Activated CD4-positive, alpha-beta memory T cell treated with anti-CD3 and anti-CD28 coated beads for 36 hours (primary cell): ENCODE measurements around the gene SH3BP1. TPM values are rescaled to one million over a fixed set of nuclear protein-coding genes. Genes with fewer than 3 reads are reported as not detected.
A peak's percentile ranks its signal among the peaks of the same experiment; 100 is the strongest.
"Not testable (repeated sequence)": the region's sequence is repeated elsewhere in the genome, so short reads cannot be mapped to it uniquely, and the experiment has no call there.

Experiments used
- CTCF ChIA-PET: fragments of 350-600 bp; sonication (Branson Sonifier 250); formaldehyde crosslinking; loops from one replicate; lab custom pipeline; 2021; ENCODE audit warnings: antibody characterized with exemption, inconsistent platforms; lab: Charles Lee
- POLR2A ChIA-PET: fragments of 350-600 bp; sonication (Branson Sonifier 250); formaldehyde crosslinking; loops from one replicate; lab custom pipeline; 2021; ENCODE audit warnings: antibody characterized with exemption; lab: Charles Lee
- DNase-seq: peaks from one replicate; pipeline ENCODE4 v3.0.0-alpha.2; 2020
- H3K27ac Mint-ChIP-seq: one replicate; pipeline ENCODE4 v1.8.0; 2021; ENCODE audit warnings: mixed read lengths
- H3K27me3 Mint-ChIP-seq: one replicate; pipeline ENCODE4 v1.8.0; 2021; ENCODE audit warnings: mixed read lengths
- H3K36me3 Mint-ChIP-seq: one replicate; pipeline ENCODE4 v1.8.0; 2021; ENCODE audit warnings: mixed read lengths
- H3K4me1 Mint-ChIP-seq: one replicate; pipeline ENCODE4 v1.8.0; 2021; ENCODE audit warnings: low read depth, mixed read lengths
- H3K4me3 Mint-ChIP-seq: one replicate; pipeline ENCODE4 v1.8.0; 2021; ENCODE audit warnings: mild to moderate bottlenecking, mixed read lengths
- H3K9me3 Mint-ChIP-seq: one replicate; pipeline ENCODE4 v1.8.0; 2021; ENCODE audit warnings: mixed read lengths
- intact Hi-C: fragments of 100-400 bp; cut with micrococcal nuclease; formaldehyde crosslinking; loops from one replicate; pipeline ENCODE4 v1.15.1; 2023
- total RNA-seq, 2 experiments: library from RNA; stranded (reverse); gene quantifications; one replicate each; pipeline ENCODE4 v1.2.3, GENCODE V29; 2021

SH3BP1 gene
- total RNA-seq = 100 to 1,000 TPM in 1 of 2 experiments, 10 to 100 TPM in 1; 97.6 to 102 TPM

- peak; percentile 72 for DNase-seq
- POLR2A ChIA-PET = interaction anchor here (1.6 to 3.2 kb wide), 5 partner anchors 8 to 47 kb away, joined by 4 to 15 read pairs (median 7); partner anchors contain the start of genes GGA1, NOL12 and PDXP
- Mint-ChIP-seq H3K9me3 (no peaks in the 10 kb centered on the region), H3K4me1 (peaks cover 71% of the 10 kb centered on the region), H3K36me3 (peaks cover 12% of the 10 kb centered on the region), H3K27ac (peak within 1 kb of the TSS; percentile 97), H3K27me3 (no peaks in the 10 kb centered on the region), H3K4me3 (peak within 1 kb of the TSS; percentile 97)
- intact Hi-C loops = loop anchor here (10.0 kb wide), 1 partner anchor 106 kb away; no protein-coding TSS in a partner anchor
- CTCF ChIA-PET = interaction anchor here (5.2 to 15.3 kb wide), 3 partner anchors 12 to 39 kb away, joined by 81 to 574 read pairs (median 85); partner anchors contain the start of genes GGA1, LGALS1 and NOL12
Measured at GRCh38 chr22:37639070-37639760, at the start of gene SH3BP1. Gene SH3BP1 (plus strand): TSS chr22:37639669. CDS start chr22:37639788, 119 bp downstream.

- POLR2A ChIA-PET = not testable (repeated sequence)
- CTCF ChIA-PET = interaction anchor here (0.9 to 9.7 kb wide), 7 partner anchors 10 to 52 kb away, joined by 3 to 152 read pairs (median 11); partner anchors contain the start of genes GGA1 and LGALS2
Measured at GRCh38 chr22:37591081-37591480, 48.4 kb upstream of the SH3BP1 start.

GRCh38 chr22:37591823-37592404 is 47.6 kb upstream of the SH3BP1 start:
- intact Hi-C loops = loop anchor here (1.0 kb wide), 3 partner anchors 16 to 54 kb away; partner anchors contain the start of gene GGA1
- peak overlapping the region; percentile 83 for H3K27ac Mint-ChIP-seq
- no peaks in the 10 kb centered on the region for H3K36me3 Mint-ChIP-seq
- H3K9me3 Mint-ChIP-seq = no peaks in the 10 kb centered on the region
- H3K4me3 Mint-ChIP-seq = peak overlapping the region; percentile 77
- ChIA-PET POLR2A (interaction anchor here (0.9 to 1.7 kb wide), 6 partner anchors 11 to 66 kb away, joined by 3 to 16 read pairs (median 6); partner anchors contain the start of genes GGA1 and PDXP), CTCF (interaction anchor here (0.6 to 9.7 kb wide), 44 partner anchors 9 to 695 kb away, joined by 3 to 152 read pairs (median 5); partner anchors contain the start of genes GGA1, LGALS2, MFNG and NOL12)
- no peaks in the 10 kb centered on the region for H3K27me3 Mint-ChIP-seq
- DNase-seq = no peak
- H3K4me1 Mint-ChIP-seq = peaks cover 10% of the 10 kb centered on the region

More at GRCh38 chr22:37591081-37591480, 48.4 kb upstream of the SH3BP1 start:
- H3K27me3 Mint-ChIP-seq, H3K4me3 Mint-ChIP-seq, H3K27ac Mint-ChIP-seq, DNase-seq, intact Hi-C loops, H3K36me3 Mint-ChIP-seq, H3K4me1 Mint-ChIP-seq, H3K9me3 Mint-ChIP-seq: not testable (repeated sequence)

GRCh38 chr22:37594237-37594636 is 45.2 kb upstream of the SH3BP1 start:
- Mint-ChIP-seq H3K36me3 (no peaks in the 10 kb centered on the region), H3K4me3 (no peak overlapping the region), H3K4me1 (peaks cover 10% of the 10 kb centered on the region), H3K27ac (no peak overlapping the region), H3K9me3 (no peaks in the 10 kb centered on the region), H3K27me3 (no peaks in the 10 kb centered on the region)
- POLR2A ChIA-PET = no interaction called here
- CTCF ChIA-PET = interaction anchor here (0.9 to 9.7 kb wide), 2 partner anchors 9 to 13 kb away, joined by 3 to 152 read pairs; partner anchors contain the start of gene GGA1
- no peak for DNase-seq
- intact Hi-C loops = no loop called here

- Mint-ChIP-seq H3K9me3 (no peaks in the 10 kb centered on the region), H3K36me3 (no peaks in the 10 kb centered on the region), H3K4me1 (peaks cover 12% of the 10 kb centered on the region), H3K4me3 (no peak overlapping the region), H3K27me3 (no peaks in the 10 kb centered on the region), H3K27ac (no peak overlapping the region)
- CTCF ChIA-PET = interaction anchor here (0.8 to 1.6 kb wide), 2 partner anchors 9 to 32 kb away, joined by 3 to 11 read pairs; partner anchors contain the start of gene GGA1
- DNase-seq = no peak
- intact Hi-C loops = no loop called here
- POLR2A ChIA-PET = no interaction called here
Measured at GRCh38 chr22:37599153-37599552, 40.3 kb upstream of the SH3BP1 start.

GRCh38 chr22:37601203-37601539 is 38.3 kb upstream of the SH3BP1 start:
- ChIA-PET CTCF (interaction anchor here (0.7 to 1.2 kb wide), 2 partner anchors 9 to 42 kb away, joined by 3 to 9 read pairs; no protein-coding TSS in a partner anchor), POLR2A (no interaction called here)
- no peak for DNase-seq
- Mint-ChIP-seq H3K36me3 (no peaks in the 10 kb centered on the region), H3K27me3 (no peaks in the 10 kb centered on the region), H3K4me3 (no peak overlapping the region), H3K9me3 (no peaks in the 10 kb centered on the region), H3K4me1 (peaks cover 27% of the 10 kb centered on the region), H3K27ac (no peak overlapping the region)
- intact Hi-C loops = no loop called here

GRCh38 chr22:37601540-37602442 is 37.7 kb upstream of the SH3BP1 start:
- Mint-ChIP-seq H3K4me3 (no peak overlapping the region), H3K36me3 (no peaks in the 10 kb centered on the region), H3K27ac (no peak overlapping the region), H3K4me1 (peaks cover 27% of the 10 kb centered on the region), H3K27me3 (no peaks in the 10 kb centered on the region), H3K9me3 (no peaks in the 10 kb centered on the region)
- POLR2A ChIA-PET = interaction anchor here (0.8 kb wide), 1 partner anchor 9 kb away, joined by 3 read pairs; no protein-coding TSS in a partner anchor
- no peak for DNase-seq
- CTCF ChIA-PET = interaction anchor here (1.2 to 1.3 kb wide), 2 partner anchors 9 to 57 kb away, joined by 3 to 9 read pairs; no protein-coding TSS in a partner anchor
- intact Hi-C loops = no loop called here

- ChIA-PET POLR2A (interaction anchor here (0.8 kb wide), 1 partner anchor 10 kb away, joined by 3 read pairs; no protein-coding TSS in a partner anchor), CTCF (interaction anchor here (1.0 to 1.3 kb wide), 3 partner anchors 10 to 58 kb away, joined by 3 to 9 read pairs (median 3); no protein-coding TSS in a partner anchor)
- DNase-seq, H3K9me3 Mint-ChIP-seq, H3K27ac Mint-ChIP-seq, H3K36me3 Mint-ChIP-seq, intact Hi-C loops, H3K4me3 Mint-ChIP-seq, H3K27me3 Mint-ChIP-seq: not testable (repeated sequence)
- peaks cover 36% of the 10 kb centered on the region for H3K4me1 Mint-ChIP-seq
Measured at GRCh38 chr22:37602546-37603277, 36.8 kb upstream of the SH3BP1 start.

- peaks cover 42% of the 10 kb centered on the region for H3K4me1 Mint-ChIP-seq
- no peaks in the 10 kb centered on the region for H3K27me3 Mint-ChIP-seq
- no peak overlapping the region for H3K4me3 Mint-ChIP-seq
- ChIA-PET POLR2A (no interaction called here), CTCF (interaction anchor here (2.2 to 7.6 kb wide), 2 partner anchors 11 to 39 kb away, joined by 9 to 152 read pairs; no protein-coding TSS in a partner anchor)
- intact Hi-C loops = no loop called here
- peak overlapping the region; percentile 49 for H3K27ac Mint-ChIP-seq
- no peaks in the 10 kb centered on the region for H3K9me3 Mint-ChIP-seq
- DNase-seq = no peak
- H3K36me3 Mint-ChIP-seq = no peaks in the 10 kb centered on the region
Measured at GRCh38 chr22:37604074-37604473, 35.4 kb upstream of the SH3BP1 start.

GRCh38 chr22:37604875-37605274 is 34.6 kb upstream of the SH3BP1 start:
- H3K27ac Mint-ChIP-seq = peak overlapping the region; percentile 70

More at GRCh38 chr22:37604875-37605274, 34.6 kb upstream of the SH3BP1 start:
- H3K4me1 Mint-ChIP-seq = peaks cover 45% of the 10 kb centered on the region
- ChIA-PET CTCF (interaction anchor here (1.0 to 7.6 kb wide), 6 partner anchors 10 to 77 kb away, joined by 3 to 152 read pairs (median 10); no protein-coding TSS in a partner anchor), POLR2A (interaction anchor here (0.7 kb wide), 1 partner anchor 72 kb away, joined by 3 read pairs; no protein-coding TSS in a partner anchor)
- H3K4me3 Mint-ChIP-seq = peak overlapping the region; percentile 24
- no peaks in the 10 kb centered on the region for H3K9me3 Mint-ChIP-seq
- H3K27me3 Mint-ChIP-seq = no peaks in the 10 kb centered on the region
- peak; percentile 72 for DNase-seq
- no peaks in the 10 kb centered on the region for H3K36me3 Mint-ChIP-seq
- intact Hi-C loops = loop anchor here (5.0 kb wide), 2 partner anchors 202 to 237 kb away; partner anchors contain the start of genes ANKRD54 and GCAT
